GM19328 (cell line): ENCODE data around the gene KCTD20.

Source experiments
- ATAC-seq: cut with Tn5 transposase; IDR thresholded peaks from one replicate; pipeline ENCODE4 v1.9.1; 2021; ENCODE audit warnings: mild to moderate bottlenecking, moderate library complexity; ENCODE audit not compliant: unreplicated experiment

The KCTD20 gene

GRCh38 chr6:36492092-36492491, 49.3 kb downstream of the KCTD20 start:
- no peak for ATAC-seq

DNA sequence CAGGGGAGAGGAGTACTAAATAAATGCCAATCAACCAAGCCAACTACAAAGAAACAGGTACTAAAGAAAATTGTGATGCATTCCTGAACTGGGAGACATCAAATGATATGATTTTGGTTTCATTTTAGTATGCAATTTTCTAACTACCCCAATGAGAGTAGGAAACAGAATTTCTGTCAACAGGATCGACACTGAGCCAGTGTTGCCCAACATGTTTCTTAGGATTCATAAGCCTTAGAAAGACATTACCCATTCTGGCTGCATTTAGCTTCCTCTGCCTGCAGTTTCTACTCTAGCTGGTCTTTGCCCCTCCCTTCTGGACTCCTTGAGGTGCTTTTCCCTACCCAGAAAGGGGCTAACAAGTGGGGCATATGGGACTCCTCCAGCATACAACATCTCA, 49.8 kb downstream of the KCTD20 start:
- ATAC-seq, result no peak

- no peak for ATAC-seq
These were observed 50.5 kb downstream of the KCTD20 start for GRCh38 chr6:36493319-36493718.

- ATAC-seq, result no peak
These were observed 51.1 kb downstream of the KCTD20 start for GRCh38 chr6:36493859-36494258.

GRCh38 chr6:36495086-36495485, 52.3 kb downstream of the KCTD20 start:
- ATAC-seq, result no peak

DNA sequence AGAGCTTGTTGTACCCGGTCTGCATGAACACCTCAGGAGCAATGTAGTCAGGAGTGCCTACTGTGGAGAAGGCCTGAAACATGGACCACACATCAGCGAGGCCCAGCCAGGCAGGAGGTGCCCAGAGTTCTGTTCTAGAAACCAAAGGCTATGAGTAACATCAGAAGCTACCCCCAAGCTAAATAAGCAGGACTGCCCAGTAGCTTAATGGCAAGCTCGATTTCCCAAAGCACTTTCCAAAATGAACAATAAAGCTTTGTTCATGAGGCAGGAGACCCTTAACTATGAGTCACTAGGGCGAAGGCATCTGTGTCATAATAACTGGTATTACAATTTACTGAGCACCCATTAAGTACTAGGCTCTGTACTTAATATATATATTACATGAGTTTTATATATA, 57.1 kb downstream of the KCTD20 start:
- no peak for ATAC-seq

GRCh38 chr6:36501686-36502085, 58.9 kb downstream of the KCTD20 start:
- ATAC-seq, result no peak

- no peak for ATAC-seq
These were observed 61.4 kb downstream of the KCTD20 start for GRCh38 chr6:36504181-36504580.

DNA sequence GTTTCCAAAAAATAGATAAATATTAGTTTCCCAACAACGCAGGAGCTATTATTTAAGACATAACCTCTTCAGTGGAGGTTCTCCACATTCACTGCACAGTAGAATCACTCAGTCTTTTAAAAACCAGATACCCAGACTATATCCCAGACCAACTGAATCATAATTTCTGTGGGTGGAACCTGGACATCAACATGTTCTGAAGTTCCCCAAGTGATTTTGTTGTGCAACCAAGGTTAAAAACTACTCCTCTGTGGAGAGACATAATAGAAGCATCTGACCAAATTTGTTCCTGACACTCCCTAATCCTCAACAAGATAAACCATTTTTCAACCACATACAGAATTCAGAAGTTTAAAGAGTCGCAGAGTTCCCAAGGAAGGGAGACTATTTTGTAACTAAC, 62.2 kb downstream of the KCTD20 start:
- no peak for ATAC-seq

- ATAC-seq, result no peak
These were observed 63.1 kb downstream of the KCTD20 start for GRCh38 chr6:36505744-36506534.

GRCh38 chr6:36506611-36507010, 63.8 kb downstream of the KCTD20 start:
- no peak for ATAC-seq

- ATAC-seq, result no peak
These were observed 65.7 kb downstream of the KCTD20 start for GRCh38 chr6:36508532-36508931.

DNA sequence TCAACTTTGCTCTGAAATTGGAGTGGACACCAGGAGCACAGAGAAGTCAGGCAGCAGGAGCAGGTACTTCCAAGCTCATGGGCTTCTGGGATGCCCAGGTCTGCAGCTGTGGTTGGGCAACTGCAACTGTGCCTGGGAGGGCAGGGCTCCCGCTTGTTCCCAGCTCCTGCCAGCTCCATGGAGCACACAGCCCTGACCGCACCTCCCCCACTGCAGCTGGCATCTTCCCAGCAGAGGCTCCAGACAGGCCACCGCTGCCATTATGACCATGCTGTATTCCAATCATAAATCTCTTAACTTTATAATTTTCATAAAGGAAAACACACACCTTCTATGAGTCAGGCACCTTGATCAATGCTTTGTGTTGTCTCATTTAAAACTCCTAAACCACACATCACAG, 67.6 kb downstream of the KCTD20 start:
- no peak for ATAC-seq

- ATAC-seq, result no peak
These were observed 72.0 kb downstream of the KCTD20 start for GRCh38 chr6:36514554-36515456.

DNA sequence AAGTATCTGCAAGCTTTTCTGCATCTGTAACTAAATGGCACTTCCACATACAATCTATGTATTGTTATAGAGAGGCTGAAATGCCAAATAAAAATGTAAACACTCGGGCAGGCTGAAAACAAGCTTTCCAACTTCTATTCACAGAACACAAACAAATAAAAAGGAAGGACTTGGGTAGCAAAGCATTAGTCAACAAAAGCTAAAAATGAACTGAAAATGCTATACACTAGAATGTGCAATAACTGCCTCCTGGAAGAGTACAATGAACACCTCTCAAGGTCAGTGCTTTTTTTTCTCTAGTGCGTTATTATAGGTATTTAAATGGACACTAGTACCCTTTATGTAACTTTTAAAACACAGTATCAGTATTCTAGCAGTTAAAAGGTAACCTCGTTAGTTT, 73.0 kb downstream of the KCTD20 start:
- ATAC-seq, result no peak

GRCh38 chr6:36516559-36516958, 73.8 kb downstream of the KCTD20 start:
- ATAC-seq, result no peak

DNA sequence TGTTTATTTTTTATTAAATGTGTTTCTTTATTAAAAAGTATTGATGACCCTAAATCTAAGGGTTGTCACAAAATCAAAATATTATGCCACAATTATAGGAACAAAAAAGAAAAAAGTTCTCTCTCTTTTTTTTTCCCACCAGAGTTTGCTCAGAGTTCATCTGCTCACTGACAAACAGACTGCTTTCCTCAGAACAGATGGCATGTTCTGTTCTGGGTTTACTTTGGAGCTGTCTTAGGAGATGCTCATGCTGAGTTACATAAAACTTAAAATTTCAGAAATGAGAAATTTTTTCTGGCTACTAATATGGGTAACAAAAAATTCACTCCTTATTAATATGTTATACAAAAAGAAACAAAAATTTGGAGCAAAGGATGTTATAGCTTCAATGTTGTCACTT, 74.2 kb downstream of the KCTD20 start:
- no peak for ATAC-seq

DNA sequence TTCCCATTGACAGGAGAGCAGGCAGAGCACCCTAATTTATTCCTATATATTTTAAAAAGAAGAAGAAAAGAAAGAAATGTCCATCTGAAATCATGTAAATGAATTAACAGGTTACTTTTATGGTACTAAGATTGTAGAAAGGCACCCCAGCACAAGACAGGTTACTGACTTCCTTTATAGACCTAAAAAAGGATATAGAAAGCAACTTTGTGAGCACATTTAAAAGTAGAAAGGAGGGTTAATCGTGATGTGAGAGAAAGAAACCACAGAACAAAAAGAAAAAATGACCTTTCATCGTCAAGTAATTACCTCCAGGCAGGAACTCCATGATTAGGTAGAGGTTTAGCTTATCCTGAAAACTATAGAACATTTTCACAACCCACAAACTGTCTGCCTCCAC, 74.6 kb downstream of the KCTD20 start:
- no peak for ATAC-seq

DNA sequence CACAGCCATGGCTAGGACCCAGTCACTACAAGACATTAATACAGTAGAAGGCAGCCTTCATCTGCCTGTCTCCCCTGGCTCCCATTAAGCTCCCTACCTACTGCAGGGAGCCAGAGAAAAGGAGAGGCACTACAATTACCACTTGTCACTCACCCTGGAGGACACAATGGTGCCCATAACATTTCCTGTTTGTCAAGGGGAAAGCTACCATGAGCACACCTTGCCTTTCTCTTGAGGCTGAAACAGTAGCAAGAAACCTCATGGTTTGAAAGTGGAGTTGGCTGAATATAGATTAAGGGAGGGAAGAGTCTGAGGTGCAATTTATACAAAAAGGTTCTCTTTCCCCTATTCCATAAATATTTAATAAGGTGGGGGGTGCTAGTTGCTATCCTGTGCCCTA, 76.6 kb downstream of the KCTD20 start:
- ATAC-seq, result no peak

DNA sequence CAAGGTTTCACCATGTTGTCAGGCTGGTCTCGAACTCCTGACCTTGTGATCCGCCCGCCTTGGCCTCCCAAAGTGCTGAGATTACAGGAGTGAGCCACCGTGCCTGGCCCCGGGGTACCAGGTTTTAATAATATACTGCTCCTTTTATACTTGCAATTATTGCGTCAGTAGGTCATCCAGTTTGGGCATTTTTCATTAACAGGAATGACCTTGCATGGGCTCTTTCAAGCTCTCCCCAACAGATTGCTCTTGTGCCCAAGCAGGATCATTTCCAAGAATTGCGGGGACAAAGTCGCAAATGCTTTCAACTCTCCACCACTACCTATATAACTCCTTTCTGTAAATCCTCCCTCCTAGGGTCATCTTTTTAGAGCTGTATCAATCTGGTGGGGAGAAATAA, 80.7 kb downstream of the KCTD20 start:
- no peak for ATAC-seq

DNA sequence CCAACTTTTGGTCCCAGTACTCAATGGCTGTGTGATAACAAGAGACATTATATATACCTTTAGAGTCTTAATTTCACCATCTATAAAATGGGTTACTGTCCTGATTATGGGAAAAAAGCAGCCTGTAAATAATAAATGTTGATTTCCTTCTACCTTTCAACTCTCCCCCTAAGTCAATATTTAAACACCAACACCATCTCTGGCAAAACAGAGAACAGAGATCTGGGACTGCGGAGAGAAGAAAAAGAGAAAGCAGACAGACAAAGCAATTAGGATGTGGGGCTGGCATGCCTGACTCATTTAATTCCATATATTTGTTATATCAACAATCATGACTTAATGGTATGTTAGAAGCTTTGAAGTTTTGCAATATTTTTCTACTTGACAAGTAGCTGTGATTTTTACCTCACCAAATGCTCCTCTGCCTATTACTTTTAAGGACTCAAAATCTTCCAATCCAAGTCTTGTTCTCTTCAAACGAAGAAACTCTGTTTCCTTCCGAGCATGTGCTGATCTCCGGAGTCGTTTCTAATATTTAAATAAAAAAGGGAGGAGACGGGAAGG, 81.2 kb downstream of the KCTD20 start:
- ATAC-seq, result no peak

DNA sequence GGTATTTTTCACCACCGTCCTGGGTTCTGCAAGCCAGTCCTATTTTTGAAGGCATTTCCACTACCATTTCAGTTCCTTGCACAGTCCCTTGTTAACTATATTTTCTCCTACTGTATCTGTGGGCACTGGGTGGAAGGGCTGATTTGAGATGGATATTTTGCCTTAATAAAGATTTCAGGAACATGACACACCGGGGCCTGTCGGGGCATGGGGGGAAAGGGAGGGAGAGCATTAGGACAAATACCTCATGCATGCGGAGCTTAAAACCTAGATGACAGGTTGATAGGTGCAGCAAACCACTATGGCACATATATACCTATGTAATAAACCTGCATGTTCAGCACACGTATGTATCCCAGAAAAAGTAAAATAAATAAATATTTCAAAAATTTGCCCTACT, 82.1 kb downstream of the KCTD20 start:
- no peak for ATAC-seq
